HG03060 (cell line): ENCODE measurements around the gene CCM2.

Source experiments
- ATAC-seq: cut with Tn5 transposase; IDR thresholded peaks from one replicate; pipeline ENCODE4 v1.9.1; 2021; ENCODE audit warnings: low read depth, moderate number of reproducible peaks; ENCODE audit not compliant: unreplicated experiment

Gene CCM2

DNA sequence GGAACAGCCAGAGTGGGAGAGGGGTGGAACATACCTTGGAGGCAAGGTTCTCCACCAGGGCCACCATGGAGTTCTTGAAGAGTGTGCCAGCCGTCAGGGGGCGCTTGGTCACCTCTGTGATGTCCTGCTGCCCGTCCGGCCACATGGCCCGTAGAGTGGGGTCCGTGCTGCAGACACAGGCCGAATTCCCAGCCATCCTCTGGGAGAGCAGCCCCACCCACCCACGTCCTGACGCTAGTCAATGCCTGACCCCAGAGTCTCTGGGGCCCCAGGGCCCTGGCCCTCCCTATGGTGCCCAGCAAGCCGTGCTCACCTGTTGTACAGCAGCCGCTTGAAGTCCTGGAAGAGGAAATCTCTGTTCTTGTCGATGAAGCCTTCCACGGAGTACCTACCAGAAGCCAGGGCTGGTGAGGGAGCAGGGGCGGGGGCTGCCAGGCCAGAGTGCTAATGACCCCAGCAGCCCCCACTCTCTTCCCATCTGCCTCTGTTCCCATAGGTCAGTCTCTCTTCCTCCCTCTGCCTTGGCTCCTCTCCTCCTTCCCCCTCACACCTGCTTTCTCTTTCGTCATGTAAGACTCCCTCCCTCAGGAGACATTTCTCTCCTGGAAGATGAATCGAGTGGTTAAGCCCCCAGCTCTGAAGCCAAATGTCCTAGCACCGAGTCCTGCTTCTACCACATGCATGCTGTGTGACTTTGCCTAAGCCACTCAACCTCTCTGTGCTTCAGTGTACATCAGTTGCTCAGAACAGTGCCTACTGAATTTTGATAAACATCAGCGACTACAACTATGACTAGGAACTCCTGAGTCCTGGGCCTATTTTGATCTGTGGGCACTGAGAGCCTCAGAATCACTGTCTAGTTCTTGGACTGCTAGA lies 32.2 kb upstream of the CCM2 start:
- no peak for ATAC-seq

DNA sequence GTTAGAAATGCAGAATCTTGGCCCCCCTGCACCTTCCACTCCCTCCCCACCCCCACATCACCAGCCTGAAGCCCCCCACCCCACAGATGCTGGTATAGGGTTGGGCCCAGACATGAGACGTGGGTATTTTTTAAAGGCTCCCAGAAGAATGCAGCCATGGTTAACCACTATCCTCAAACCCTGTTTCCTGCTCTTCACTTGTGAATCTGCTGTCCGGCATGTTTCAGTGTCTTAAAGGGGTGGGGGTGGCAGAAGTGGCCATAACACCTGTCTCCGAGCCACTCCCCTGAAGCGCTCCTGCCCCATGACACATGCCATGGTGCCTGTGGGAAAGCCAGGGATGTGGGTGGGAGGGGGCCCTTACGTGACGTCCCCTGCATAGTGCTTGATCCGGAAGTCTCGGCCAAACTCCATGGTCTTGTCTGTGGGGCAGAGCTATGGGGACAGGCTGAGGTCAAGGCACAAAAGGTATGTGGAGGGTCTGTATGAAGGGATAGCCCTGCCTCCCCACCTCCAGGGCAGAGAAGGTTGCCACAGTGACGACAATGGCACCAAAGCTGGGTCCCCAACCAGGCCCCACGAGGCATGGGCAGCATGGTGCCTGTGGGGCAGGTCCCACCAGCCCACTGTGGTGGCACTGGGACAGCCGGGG lies 30.8 kb upstream of the CCM2 start:
- no peak for ATAC-seq

DNA sequence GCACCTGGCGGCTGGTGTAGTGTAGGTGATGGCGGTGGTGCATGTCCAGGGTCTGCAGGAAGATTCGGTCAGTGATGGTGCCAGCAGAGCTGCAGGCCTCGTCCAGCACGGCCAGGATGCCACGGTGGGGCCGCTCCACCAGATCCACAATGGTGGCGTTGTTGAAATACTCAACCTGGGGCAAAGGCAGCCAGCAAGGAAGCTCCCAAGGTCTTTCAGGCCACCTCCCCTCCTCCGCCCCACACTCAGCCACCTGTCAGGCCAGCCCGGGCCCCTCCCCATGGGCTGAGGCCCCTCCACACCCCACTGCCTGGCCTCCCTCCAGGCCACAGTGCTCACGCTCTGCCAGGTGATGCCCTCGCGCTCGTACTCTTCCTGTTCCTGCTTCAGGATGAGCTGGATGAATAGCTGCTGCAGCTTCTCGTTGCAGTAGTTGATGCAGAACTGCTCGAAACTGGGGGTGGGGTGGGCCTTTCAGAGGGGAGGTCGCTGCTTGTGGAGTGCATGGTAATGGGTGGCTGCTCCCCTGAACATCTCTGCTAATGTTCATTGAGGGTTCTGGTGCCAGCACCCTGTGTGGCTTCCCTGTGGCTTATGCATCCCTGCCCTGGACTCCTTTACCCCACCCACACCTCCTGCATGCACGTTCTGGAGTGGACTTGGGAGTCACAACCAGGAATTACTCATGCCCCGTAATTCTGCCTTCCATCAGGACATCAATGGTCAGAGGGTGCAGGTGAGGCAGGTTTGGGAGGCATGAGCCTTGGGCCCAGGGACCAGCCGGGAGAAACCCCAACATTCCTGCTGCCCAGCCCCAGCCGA lies 30.1 kb upstream of the CCM2 start:
- ATAC-seq, result no peak

DNA sequence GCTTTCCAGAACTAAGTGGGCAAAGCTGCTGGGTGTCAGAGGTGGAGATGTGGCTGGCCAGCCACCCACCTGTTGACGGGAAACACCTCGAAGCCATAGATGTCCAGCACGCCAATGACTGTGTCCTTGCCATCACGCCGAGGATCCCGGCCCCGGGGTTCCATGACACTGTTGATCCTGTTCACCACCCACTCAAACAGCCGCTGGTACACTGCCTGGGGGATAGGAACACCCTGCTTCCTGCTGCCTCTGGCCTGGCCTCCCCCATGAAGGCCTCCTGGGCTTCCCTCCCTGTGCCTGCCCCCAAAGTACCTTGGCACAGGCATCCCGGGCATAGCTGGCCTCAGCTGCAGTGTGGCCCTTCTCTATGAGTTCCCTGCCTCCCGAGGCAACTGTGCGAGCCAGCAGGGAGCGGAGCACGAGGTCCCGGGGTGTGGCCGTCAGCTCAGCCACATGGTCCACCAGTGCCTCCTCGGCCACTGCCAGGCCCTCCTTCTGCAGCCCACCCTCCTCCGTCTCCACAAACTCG lies 29.4 kb upstream of the CCM2 start:
- no peak for ATAC-seq

DNA sequence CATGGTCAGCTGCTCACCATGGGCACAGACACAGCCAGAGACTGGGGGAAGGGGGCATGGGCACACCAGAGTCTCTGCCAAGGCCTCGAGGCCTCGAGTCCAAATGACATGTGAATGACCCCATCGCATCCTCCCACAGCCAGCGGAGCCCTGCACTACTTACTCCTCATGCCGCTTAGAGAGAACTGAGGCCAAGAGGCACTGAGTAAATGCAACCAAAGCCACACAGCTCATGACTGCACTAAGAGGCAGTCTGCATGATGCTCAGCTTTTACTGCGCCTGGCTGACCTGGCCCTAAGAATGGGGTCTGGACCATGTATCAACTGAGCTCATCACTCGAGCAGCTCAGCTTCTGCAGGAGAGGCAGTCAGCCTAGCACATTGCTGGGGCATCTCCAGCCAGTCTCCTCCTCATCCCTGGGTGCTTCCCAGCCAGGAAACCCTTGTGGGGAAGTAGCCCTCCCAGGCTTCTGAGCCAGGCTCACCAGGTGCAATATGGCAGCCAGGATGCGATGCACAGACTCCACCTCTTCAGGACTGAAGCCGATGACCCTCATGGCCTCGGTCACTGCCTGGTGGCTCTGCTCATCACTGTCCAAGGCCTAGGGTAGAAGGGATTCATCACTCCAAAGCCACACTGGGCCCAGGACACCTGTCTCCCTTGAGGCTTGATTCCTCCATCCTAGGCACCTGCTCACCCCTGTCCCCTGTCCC lies 28.7 kb upstream of the CCM2 start:
- no peak for ATAC-seq

DNA sequence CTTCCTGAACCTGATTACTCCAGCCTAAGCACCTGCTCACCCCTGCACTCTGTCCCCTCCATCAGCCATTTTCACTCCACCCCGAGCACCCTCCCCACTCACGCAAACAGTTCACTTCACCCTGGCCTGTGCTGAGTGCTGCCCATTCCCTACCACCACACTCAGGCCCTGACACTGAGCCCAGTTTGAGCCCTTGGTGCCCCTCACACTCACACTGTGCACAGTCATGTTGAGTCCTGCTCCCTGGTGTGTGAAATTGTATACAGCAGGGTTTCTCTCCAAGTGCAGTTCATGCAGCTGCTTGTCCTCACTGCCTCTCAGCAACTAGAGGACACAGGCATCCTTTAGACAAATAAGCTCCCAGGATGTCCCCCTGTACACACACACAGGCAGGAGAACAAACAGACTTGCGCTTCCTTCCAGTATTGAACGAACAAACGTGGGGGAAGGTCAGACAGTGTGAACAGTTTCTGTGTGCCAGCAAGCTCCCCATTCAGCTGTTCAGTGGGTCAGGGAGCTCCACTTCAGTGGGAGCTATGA lies 28.0 kb upstream of the CCM2 start:
- ATAC-seq, result no peak

DNA sequence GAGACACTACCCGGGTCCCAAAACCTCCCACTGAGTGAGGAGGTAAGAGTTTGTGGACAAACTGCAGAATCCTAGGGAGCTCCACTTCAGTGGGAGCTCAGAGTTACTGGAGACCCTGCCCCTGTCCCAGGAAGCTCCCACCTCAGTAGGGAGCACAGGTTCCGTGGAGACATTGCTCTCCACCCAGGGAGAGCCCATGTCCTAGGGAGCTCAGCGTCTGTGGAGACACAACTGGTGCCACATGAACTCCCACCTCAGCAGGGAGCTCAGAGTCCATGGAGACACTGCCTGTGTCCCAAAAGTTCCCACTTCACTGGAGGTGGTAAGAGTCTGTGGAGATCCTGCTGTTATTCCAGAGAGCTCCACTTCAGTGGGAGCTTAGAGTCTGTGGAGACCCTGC lies 27.4 kb upstream of the CCM2 start:
- ATAC-seq, result no peak

DNA sequence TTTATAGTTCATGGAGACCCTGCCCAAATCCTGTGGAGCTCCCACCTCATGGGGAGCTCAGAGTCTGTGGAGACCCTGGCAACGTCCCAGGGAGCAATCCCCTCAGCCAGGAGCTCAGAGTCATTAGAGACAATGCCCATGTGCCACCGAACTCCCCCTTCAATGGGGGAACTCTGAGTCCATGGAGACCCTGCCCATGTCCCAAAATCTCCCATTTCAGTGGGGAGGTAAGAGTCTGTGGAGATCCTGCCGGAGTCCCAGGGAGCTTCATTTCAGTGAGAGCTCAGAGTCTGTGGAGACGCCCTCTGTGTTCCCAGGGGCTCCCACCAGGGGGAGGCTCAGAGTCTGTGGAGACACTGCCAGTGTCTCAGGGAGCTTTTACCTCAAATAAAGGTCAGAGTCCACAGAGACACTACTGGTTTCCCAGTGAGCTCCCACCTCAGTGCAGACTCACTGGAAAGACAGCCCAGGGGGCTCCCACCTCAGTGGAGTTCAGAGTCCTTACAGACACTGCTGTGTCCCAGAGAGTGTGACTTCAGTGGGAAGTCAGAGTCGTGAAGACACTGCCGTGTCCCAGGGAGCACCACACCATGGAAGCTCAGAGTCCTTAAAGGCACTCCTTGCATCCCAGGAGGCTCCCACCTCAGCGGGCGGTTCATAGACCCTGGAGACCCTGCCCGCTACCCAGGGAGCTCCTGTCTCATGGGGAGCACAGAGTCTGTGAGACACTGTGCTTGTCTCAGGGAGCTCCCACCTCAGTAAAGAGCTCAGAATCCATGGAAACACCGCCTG lies 26.2 kb upstream of the CCM2 start:
- no peak for ATAC-seq

DNA sequence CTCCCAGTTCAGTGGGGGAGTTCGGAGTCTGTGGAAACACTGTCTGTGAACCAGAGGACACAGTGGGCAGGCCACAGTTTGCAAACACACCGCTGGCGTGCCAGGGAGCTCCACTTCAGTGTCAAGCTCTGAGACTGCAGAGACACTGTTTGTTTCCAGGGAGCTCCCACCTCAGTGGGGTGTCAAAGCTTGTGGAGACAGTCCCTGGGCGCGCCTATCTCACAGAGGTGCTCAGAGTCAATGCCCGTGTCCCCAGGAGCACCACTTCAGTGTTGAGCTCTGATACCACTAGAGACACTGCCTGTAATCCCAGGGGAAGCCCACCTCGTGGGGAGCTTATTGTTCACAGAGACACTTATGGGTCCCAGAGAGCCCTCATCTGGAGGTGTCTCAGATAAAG lies 25.5 kb upstream of the CCM2 start:
- no peak for ATAC-seq

DNA sequence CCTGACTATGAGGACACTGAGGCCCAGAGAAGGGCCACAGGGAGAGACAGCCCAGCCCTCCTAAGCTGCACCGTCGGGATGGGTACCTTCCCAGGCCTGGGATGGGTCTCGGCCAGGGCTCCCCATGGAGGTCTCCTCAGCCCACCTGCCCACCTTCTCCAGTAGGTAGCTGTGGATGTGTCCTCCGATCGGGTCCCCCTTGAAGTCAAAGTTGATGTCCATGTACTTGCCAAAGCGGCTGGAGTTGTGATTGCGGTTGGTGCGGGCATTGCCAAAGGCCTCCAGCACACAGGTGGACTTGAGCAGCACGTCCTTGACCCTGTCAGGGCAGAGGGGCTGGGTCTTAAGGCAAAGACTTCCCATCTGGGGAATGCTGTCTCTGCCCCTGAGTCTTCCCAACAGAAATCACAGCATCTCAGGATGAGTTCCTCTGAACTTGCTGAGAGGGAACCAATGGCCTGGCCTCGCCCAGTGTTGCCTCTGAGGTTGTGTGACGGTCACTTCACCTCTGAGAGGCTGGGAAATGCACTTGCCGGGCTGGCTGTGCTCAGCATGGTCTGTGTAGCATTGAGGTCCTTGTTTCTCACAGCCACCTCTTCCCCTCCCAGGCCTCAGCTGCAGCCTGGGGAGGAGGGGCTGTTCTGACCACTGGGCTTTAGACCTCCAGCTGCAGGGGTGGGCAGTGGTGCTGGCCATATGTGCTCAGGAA lies 24.5 kb upstream of the CCM2 start:
- no peak for ATAC-seq

DNA sequence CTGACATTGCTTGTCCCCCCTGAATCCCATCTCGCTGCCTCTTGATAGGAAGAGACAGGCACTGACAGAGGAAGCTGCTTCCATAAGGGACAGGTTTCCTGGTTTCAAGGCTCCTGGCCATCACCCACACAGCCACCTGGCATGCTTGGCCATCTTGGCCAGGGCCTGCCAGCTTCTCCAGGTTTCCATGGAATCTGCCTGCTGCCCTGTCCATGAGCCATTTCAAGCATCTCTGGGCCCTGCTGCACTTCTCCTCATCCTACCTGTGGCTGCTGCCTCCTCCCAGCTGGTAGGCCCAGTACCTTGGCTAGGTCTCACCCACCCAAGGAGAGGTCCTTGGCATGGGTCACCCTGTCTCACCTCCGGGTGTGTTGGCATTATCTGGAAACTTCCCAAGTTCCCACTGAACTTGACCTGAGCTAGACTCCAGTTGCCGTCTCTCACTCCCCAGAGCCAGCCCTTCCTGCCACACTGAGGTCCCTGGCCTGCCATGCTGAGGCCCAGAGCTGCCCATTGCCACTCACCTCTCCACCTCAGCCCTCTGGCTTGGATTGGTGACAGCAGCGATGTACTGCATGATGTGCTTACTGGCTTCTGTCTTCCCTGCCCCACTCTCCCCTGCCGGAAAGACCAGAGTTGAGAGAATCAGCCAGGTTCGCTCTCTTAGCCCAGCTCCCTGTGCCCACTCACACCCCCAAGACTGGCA lies 23.8 kb upstream of the CCM2 start:
- no peak for ATAC-seq

DNA sequence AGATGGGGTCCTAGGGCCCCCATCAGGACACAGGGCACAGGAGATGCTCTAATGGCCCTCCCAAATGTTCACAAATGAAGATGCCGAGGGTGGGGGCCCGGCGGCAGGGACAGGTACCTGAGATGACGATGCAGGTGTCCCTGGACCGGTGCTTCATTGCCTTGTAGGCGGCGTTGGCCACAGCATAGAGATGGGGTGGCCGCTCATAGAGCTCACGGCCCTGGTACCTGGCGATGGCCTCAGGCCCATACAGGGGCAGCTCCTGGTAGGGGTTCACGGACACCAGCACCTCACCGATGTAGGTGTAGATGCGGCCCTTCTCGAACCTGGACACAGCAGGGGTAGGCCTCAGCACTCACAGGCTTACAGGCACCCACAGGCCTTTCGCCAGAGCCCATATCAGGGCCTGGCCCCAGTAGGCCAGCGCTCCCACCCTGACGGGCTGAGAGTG lies 23.2 kb upstream of the CCM2 start:
- no peak for ATAC-seq

DNA sequence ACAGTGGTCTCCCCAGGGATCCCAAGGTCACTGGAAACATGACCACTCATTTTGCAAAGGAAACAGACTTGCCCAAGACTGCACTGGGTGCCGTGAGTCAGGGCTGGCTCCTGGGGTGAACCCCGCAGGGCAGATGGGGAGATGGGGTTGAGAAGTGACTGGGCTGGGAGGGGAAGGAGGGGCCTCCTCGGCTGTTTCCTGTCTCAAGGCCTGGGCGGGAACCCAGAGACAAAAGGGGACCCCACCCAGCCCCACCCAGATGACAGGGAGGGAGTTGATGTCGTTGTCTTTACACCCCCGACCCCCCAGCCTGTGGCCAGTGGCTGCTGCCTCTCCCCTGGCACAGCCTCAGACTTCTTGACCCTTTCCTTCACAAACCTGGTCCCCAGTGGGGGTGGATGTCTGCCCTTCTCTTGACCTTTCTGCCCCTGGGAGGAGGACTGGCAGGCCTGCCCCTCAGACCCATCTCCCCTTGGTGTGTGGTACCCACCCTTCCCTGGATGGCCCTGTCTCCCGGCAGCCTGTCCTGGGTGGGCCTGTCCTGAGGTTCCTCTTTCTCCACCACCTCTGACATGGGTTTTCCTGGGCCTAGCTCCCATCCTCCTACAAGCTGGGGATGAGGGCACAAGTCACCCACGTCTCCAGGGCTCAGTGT lies 22.6 kb upstream of the CCM2 start:
- no peak for ATAC-seq

DNA sequence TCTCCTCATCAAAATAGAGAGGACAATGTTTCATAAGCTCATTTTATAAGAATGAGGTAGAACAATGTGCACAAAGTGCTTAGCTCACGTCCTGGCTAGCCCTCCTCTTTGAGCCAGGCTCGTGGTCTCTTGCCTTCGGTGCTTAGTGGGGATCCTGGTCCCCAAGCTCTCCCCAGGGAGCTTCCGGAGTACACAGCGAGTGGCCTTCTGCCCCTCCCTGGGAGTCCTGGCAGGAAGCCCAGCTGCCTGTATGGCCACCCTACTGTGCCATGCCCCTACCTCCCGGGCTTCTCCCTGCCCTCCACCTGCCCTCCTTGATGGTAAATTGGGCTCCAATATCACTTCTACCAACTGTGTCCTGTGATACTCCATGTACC lies 22.1 kb upstream of the CCM2 start:
- no peak for ATAC-seq

DNA sequence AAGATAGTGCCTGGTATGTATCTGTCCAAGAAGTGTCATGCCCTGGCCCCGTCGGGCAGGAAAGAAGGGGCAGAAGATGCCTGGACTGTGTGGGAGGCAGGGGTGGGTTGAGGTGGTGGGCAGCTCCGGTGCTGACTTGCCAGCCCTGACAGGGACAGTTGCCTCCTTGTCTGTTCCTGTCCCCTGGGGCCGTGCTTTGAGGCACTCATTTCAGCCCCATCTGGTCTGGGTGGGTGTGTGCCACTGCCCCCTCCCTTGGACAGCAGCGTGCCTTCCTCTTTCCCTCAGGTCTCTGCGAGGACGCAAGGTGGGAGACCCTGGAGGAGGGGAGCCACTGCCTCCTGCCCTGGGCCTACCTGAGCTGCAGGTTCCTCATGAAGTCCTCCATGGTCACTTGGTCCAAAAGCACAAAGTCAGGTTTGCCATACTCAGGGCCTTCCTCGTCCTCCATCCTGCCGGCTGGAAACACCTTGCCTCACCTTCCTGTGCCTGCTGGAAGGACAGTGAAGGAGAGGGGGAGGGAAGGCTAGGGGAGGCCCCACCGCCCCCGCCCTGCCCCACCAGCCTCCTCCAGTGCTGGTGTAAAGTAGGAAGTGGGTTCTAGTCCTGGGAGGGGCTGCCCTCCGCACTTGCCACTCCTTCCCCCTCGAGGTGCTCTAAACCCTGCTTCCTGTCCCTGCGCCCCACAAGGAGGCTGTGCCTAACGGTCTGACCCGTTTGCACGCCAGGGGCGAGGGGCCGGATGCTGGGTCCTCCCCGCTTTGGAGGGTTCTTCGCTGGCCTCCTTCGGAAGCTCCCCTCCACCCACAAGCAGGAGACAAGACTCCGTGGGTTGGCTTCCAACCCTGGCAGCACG lies 21.3 kb upstream of the CCM2 start, which contains the start of gene MYO1G:
Gene MYO1G (minus strand): TSS at position 505 of the 856 bp plus-strand sequence. CDS start 54 bp downstream, at position 451.
- ATAC-seq, result no peak
